ENCODE data around the gene MRPL50.

The MRPL50 gene

DNA sequence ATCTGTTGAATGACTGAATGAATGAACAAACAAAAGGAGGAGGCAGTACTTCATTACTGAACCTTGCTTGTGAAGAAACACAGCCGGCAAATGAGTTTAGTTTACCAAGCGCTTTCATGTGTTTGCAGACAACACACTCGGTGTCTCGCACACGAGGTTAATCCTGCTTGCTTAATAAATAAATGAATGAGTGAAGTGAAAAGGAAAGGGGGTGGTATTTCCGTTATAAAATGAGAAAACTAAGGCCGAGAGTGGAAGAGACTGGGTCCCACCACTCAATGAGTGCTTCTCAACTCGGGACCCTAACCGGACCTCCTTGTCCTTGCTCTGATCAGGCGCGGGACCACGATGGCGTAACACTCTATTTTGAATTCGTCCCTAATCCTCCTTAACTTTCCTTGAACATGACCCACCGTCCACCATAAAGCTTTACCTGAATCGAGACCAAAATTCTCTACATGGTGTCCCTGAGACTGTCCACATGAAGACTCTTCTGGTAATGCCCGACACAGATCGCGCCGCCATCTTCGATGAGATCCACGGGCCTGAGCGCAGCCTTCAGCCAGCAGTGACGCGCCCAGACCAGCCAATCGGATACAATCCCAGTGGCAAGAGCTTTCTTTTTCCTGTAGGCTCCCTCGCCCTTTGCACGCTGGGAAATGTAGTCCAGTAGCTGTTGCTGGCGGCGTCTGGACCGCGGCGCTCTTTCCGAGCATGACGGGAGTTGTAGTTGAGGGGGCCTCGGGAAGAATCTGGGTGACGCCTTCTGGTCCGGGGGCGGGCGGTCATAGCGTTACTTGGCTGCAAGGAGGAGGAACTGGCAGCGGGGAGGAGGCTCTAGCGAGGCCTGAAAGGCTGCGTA, at the start of gene MRPL50, which contains the start of gene ZNF189:
TSS of gene MRPL50 (minus strand) at position 551 of the 862 bp plus-strand sequence. CDS start at position 525, 26 bp downstream.
TSS of gene ZNF189 (plus strand) at position 784 of the 862 bp plus-strand sequence. CDS start 306 bp downstream, outside the sequence.
- peak; percentile 92 to 94 for DNase-seq (ENCODE audit: low read depth in 2 of 2)

DNA sequence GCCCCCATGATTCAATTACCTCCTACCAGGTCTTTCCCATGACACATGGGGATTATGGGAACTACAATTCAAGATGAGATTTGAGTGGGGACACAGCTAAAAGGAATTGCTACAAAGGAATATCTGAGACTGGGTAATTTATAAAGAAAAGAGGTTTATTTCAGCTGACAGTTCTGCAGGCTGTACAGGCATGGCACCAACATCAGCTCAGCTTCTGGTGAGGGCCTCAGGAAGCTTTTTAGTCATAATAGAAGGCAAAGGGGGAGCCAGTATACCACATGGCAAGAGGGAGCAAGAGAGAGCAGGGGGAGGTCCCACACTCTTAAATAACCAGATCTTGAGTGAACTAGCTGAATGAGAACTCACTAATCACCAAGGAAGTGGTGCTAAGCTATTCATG, 48.3 kb upstream of the MRPL50 start:
- DNase-seq (ENCODE audit: low read depth in 2 of 2): no peak

DNA sequence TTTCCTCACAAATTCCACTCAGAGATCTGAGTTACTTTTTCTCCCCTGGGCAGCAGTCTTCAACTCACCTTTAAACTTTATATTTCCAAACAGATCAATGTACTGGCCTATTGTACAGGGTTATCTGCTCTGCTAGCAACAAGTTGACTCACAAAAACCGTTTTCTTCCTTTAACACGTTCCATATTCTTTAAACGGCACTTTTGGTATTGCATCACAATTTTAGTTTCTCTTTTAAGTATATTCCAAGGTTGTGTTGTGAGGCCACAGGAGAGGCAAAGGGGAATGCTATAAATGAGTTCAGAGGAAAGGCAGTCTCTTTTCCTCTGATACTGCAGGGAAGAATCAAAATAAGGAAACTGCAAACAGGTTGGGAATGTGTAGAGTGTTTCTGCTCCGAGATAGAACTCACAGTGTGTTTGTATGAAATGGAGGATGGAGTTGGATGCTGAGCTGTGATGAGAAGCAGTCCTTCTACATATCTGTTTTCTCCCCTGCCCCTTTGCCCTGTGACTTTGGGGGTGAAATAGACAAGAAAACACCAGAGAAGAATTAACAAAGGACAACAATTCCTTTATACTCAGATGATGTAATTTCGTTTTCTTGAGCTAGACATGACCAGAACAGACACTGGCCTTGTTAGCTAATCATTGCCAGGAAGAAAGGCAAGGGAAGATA, 47.1 kb upstream of the MRPL50 start:
- DNase-seq (ENCODE audit: low read depth in 2 of 2): no peak

DNA sequence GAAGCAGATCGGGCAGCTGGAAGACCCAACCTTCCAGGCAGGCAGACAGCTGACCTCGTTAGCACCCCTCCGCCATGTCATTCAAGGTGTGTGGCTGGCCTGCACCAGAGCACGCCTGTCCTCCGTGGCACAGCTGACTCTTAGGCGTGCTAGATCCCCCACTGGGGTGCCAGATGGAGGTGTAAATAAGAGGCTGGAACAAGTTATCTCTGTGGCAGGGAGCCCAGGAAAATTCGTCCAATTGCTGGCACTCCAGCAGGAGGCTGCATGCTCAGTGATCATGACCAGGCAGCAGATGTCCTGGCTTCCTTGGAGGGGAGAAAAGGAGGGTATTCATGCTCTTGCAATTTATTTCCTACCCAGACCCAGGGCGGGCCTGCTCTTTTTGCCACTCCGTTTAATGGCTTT, 45.0 kb upstream of the MRPL50 start:
- no peak for DNase-seq (ENCODE audit: low read depth in 2 of 2)

DNA sequence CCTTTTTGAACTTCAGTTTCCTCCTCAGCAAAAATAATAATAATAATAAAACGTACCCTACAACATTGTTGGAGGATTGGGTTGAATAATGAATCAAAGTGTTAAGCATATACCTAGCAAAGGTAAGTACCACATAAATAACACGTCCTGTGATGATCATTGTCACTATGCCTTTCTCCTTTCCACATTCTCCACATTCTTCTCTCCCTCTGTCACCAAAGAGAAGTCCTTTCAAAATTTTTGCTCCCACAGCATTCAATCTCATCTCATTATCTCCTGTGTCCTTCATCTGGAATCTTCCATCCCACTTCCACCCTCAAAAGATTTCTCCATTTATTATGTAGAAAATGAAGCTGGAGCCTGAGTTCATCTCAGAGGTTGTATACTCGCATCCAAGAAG, 44.3 kb upstream of the MRPL50 start:
- no peak for DNase-seq (ENCODE audit: low read depth in 2 of 2)

DNA sequence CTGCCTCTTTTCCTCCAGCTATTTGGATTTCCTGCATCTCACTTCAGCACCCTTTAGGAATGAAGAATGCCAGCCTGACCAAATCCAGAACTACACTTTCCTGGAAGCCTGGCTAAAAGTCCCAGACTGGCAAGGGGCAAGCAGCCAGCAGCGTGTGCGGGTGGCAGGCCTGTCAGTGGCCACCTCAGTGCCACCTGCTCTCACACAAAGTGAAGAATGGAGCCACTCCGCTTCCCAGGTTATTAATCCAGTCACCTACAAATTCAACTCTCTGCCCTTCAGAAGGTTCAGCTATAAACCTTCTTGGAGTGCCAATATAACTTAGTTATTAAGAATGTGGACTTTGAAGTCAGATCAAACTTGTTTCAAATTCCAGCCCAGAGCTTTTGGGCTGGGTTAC, 43.9 kb upstream of the MRPL50 start:
- no peak for DNase-seq (ENCODE audit: low read depth in 2 of 2)

DNA sequence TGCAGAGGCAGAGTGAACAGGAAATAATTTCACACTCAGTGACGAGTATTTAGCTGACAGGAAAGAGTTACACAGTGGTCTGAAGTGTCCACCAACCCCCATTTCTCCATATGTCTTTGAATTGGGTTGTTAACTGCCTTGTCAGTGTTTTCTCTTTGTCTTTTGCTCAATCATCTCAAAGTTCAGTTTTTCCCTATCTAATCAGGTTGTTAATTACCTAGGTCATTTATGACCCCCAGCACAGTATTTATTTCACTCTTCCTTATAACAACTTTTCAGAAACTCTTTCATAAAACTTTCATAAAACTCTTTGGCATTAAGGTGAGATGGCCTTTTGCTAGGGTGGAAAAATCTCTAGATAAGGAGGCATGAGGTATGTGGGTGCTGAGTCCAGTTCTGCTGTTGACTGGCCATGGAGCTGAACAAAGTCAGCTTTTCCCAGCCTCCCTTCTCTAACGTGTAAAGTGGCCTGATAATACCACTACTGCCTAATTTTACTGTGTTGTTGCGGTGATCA, 42.4 kb upstream of the MRPL50 start:
- DNase-seq (ENCODE audit: low read depth in 2 of 2): no peak

DNA sequence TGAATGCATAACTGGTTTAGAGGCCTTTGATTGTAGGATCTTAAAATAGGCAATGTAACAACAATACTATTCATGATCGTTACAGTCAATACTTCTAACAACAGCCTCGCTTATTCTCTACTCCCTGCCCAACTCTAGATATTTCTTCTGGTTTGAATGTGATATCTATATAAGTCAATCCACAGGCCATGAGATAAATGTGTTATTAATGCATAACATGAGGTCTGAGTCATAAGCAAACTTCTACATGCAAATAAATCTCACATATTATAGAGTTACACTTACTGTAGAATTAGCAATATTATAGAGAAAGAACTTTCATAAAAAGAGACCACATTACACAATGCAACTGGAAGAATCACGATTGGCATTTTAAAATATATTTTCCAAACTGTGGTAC, 40.1 kb upstream of the MRPL50 start:
- DNase-seq (ENCODE audit: low read depth in 2 of 2): no peak

DNA sequence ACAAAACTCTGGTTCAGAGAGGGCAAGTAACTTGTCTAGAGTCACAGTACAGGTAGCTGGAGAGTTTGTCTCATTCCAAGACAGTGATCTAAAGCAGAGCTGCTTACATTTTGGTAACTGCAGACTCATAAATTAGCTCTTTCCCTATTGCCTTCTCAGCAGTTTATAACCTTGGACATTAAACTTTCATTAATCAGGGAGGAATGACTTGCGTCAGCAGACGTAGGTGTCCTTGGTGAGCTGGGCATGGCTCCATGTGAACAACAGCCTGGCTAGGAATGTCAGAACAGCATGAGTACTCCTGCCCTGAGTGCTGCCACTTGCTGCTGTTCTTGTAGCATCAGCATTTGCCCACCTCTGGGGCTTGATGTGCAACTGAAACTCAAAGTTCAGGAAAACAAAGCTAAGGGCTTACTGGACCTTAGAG, 39.4 kb upstream of the MRPL50 start:
- no peak for DNase-seq (ENCODE audit: low read depth in 2 of 2)

DNA sequence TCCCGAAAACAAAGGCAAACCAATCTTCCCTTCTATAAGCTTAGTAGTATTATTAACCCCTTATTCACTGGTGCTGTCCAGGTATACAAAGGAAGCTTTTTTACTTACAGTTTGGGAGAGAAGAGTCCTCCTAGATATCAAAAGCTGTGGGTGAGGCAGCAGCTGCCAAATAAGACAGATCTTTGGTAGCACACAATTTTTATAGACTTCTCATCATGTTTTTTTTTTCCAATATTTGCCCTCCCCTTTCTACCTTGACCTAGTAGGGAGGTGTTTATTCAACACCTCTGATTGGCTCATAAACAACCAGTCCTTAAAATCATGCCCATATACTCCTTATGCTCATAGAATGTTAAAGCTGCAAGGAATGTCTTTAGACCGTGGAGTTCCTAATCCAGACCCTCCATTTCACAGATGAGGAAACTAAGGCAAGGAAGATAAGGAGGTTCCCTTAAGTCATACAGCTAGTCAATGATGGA, 37.2 kb upstream of the MRPL50 start, which contains the start of gene ALDOB:
TSS of gene ALDOB (minus strand) at position 174 of the 479 bp plus-strand sequence. CDS start 4,887 bp downstream, outside the sequence.
- DNase-seq (ENCODE audit: low read depth in 2 of 2): no peak

DNA sequence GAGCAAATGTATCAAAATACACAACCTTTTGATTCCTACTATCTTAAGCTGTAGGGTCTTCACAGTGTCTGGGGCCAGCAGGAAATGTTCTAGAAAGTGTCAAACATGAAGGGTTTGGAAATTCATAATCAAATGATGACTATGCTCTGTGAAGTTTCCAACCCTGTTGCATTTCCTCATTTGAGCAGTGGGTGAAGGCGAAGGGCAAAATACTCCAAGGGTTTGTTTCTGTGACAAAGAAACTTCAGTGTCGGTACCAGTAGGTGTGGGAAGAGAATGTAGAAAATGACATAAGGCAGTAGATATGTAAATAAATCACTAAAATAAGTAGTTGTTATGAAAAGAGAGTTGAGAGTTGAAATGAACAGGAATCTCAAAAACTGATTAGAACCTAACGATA, 36.6 kb upstream of the MRPL50 start:
- no peak for DNase-seq (ENCODE audit: low read depth in 2 of 2)

DNA sequence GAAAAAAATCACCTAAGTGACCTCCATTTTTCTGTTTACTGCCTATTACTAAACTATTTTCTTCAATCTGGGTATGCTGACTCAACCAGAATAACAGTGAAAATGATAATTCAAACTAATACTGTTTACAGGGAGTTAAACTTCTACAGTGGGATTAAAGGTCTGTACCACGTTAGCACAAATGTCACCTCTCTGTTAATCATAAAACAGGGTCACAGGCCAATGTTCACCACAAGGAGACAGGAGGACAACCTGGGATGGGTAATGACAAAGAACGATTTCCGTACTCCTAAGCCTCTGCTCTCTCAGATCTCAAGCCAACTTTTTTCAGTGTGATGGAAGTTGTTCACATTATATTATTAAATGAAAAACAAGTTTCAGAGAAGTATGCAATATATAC, 34.8 kb upstream of the MRPL50 start:
- no peak for DNase-seq (ENCODE audit: low read depth in 2 of 2)

DNA sequence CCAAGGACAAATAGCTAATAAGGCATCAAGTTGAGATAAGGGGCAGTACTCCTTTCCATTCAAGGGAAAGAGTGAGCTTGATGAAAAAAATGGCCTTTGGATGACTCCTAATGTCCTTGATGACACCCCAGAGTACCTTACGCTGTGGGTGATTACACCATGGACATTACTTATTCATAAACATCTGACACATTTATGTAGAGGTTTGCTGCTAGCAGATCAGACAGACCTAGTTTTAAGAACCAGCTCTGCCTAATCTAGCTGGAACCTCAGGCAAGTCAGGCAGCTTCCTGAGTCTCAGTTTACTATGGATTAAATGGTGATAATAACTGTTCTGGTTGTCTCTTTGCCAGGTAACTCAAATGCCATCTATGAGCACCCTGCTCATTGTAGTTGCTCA, 34.3 kb upstream of the MRPL50 start:
- DNase-seq (ENCODE audit: low read depth in 2 of 2): no peak

DNA sequence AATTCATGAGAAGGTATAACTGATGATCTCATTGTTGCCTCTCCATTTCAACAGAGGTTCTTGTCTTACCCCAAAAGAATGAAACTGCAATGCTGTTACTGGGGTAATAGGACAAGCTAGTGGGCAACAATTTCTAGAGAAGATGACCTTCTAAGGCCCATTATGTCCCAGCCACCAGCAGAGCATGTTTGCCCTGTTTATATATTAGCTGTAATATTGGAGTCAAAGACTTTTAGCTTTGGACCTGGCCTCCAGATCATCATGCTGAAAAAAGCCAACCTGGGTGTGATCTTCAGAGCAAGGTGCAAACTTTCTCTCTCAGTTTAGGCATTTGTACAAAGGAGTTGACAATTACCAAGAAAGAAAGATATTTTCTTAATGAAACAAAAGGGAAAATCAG, 33.8 kb upstream of the MRPL50 start:
- DNase-seq (ENCODE audit: low read depth in 2 of 2): no peak

DNA sequence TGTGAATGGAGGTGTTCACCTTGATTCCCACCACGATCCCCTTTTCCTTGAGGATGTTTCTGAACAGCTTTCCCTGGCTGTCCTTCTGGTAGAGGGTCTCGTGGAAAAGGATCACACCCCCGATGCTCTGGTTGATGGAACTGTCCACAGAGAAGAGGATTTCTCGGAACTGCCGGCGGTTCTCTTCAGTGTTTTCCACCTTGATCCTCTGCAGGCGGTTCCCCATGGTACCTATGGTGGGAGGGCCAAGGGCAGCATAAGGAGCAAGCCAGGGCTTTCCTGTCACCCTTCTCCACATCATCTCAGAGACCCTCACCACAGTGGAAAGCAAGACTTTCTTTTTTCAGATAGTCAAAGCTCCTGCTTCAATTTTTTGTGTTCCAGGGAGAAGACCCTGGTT, 31.3 kb upstream of the MRPL50 start:
- DNase-seq (ENCODE audit: low read depth in 2 of 2): no peak

DNA sequence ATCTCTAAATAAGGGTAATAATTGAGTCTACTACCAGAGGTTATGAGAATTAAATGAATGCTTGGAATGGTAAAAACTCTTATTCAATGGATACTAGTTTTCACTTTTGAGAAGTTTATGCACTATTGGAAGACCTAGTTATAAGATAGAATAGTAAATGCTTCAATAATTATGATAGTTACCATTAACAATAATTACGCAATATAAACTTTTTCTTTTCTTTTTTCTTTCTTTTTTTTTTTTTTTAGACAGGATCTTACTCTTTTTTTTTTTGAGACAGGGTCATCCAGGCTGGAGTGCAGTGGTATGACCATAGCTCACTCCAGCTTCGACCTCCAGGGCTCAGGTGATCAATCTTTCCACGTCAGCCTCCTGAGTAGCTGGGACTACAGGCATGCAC, 30.5 kb upstream of the MRPL50 start:
- DNase-seq (ENCODE audit: low read depth in 2 of 2): no peak

DNA sequence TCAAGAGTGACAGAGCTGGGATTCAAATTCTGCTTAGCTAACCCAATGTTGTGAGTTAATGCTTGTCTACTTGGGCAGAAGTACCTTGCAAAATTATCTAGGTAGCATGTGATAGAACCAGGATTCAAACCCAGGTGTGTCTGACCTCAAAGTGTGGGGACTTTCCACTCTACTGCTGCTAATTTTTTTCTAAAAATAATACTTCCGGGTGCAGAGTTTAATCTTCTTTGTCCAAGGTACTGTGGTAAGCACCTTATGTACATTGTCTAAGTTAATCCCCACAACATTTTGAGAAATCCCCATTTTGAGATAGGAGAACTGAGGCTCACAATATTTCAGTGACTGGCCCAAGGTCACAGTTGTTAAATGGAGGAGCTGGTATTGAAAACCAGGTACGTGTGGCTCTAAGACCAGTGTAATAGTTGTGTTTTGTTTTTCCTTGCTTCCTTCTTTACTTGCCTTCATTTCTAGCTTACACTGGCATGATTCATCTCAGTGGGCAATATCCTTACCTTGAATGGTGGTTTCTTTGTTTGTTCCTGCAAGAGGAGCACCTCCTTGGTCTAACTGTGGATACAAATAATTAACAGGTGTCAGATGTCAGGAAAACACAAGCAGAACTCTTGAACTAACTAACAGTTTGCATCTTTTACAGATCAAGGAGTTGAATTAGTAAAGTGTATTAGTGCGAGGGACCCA, 29.7 kb upstream of the MRPL50 start:
- DNase-seq (ENCODE audit: low read depth in 2 of 2): no peak

DNA sequence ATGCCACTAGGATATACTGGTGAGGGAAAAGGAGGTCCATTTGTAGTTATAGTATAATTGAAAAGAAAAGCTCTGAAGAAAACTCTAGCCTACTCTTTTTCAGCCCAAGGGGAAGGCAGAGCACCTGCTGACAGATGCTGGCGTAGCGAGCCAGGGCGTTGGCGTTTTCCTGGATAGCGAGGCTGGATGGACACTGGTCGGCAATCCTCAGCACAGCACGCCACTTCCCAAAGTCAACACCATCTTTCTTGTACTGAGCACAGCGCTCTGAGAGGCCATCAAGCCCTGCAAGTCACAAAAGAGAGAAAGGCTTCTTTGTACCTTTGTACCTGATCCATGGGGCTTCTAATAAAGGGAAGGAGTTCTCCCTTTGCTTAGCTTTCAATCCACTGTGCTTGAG, 28.9 kb upstream of the MRPL50 start:
- no peak for DNase-seq (ENCODE audit: low read depth in 2 of 2)

DNA sequence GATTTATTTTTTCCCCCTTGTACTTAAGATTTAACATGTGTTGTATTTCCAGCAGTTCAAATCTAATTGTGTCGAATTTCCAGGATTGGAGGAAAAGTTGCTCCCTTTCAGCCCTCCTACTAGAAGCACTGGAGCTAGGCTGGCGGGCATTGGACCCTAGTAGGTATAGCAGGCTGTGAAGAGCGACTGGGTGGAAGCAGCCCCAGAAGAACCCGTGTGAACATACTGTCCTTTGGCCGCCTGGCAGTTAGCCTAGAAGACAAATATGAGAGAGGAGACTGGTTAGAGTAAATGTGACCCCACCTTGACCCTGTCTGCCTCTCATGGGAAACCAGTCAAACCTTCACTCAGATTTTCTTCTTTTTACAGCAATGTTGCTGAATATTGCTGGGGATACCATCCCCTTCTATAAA, 23.2 kb upstream of the MRPL50 start:
- DNase-seq (ENCODE audit: low read depth in 2 of 2): no peak

DNA sequence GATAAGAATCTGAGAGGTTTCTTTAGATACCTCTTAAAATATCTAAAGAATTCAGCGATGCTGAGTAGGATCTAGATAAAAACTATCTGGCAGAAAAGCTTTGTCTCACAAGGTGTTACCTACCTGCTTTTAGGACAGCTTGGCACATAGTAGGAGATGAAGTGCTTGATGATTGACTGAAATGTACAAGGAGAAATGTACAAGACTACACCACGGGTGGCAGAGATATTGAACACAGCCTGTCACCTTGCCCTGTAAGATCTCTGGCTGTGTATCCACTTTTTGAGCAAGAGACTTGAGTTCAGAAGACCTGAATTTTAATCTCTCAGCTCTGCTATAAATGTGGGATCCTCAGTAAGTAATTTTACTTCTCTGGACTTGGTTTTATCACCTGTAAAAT, 21.4 kb upstream of the MRPL50 start:
- no peak for DNase-seq (ENCODE audit: low read depth in 2 of 2)

DNA sequence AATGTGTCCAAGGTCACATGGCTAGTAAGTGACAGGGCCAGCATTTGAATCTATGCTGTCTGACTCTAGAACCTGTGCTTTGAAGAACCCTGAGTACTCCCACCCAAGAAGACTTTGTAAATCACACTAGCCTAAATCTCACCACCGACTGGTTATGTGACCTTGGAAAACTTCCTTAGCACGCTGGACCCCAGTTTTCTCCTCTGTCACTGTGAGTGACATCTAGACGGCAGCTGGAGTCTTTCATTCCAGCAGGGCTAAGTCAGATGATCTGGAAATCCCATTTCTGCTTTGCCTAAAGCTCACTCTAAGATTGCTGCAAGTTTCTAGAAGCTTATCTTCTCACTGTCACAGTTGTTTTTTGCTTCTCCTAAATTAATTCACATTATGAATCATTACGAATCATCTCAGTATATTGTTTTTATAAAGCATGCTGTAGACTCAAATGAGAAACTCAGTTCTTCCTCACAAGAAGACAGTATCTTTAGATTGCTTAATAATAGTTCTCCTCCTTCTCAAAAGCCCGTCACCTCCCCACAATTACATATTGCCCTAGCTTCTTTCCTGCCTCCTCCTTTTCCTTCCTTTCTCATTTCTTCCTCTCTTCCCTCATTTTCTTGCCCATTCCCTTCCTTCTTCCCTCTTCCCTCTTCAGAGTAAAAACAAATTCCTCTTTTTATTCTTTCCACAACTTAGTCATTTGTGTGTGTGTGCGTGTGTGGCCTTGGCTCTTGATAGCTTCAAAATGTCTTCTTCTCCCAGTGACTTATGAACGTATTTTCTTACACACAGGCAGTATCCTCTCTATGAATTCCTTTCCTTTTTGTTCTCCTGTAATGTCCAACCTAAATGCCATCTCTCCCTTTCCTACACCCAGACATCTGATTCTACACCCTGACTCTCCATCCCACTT, 20.4 kb upstream of the MRPL50 start:
- DNase-seq (ENCODE audit: low read depth in 2 of 2): no peak

All from stimulated activated CD8-positive, alpha-beta memory T cell treated with anti-CD3 and anti-CD28 coated beads, Interleukin-15, amount 100 ng/mL, for 48 hours (primary cell).